Measurements from ENCODE around the gene CHMP4A.

Gene CHMP4A

DNA sequence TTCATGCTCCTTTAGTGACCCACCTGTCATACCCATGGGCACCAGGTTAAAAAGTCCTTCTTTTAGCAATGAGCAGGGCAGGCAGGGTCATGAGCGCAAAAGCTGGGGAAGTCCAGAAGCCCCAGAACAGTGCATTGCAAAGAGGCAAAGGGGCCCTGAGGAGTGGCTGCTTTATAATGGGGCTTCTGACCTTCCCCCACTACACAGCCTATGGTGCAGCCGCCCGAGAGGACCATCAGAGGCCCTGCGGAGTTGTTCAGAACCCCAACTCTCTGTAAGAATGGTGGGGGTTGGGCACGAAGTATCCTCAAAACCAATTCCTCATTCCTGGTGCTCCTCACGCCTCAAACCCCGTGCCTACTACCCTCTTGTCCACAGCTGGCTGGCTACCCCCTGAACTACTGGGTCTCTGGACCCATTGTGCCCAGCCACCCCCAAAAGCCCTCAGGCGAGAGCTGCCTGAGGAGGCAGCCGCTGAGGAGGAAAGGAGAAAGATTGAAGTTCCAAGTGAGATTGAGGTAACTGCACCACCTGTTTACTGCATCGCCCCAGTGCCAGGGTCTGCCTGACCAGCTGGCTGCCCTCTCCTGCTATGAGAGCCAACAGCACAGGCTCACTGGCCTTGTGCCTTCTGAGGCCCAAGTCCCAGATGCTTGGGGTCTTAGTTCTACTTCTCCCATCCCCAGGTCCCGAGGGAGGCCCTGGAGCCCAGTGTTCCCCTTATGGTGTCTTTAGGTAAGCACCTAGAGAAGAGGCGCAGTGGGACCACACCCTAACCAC, 34.7 kb downstream of the CHMP4A start:
- DNase-seq (ENCODE audit: low read depth), result no peak

DNA sequence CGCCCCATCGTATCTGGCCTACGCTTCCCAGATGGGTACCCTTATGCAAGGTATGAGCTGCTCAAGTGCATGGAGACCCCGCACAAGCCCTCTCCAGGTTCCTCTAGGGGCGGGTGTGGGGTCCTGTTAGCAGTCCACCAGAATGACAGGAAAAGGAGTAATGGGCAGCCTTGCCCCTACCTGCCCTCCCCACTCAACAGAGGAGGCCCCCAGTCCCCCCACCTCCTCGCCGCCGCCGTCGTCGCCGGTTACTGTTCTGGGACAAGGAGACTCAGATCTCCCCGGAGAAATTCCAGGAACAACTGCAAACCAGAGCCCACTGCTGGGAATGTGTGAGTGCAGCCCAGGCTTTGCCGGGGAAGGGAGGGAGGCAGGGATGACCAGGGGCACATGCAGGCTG, 35.4 kb downstream of the CHMP4A start:
- no peak for DNase-seq (ENCODE audit: low read depth)

DNA sequence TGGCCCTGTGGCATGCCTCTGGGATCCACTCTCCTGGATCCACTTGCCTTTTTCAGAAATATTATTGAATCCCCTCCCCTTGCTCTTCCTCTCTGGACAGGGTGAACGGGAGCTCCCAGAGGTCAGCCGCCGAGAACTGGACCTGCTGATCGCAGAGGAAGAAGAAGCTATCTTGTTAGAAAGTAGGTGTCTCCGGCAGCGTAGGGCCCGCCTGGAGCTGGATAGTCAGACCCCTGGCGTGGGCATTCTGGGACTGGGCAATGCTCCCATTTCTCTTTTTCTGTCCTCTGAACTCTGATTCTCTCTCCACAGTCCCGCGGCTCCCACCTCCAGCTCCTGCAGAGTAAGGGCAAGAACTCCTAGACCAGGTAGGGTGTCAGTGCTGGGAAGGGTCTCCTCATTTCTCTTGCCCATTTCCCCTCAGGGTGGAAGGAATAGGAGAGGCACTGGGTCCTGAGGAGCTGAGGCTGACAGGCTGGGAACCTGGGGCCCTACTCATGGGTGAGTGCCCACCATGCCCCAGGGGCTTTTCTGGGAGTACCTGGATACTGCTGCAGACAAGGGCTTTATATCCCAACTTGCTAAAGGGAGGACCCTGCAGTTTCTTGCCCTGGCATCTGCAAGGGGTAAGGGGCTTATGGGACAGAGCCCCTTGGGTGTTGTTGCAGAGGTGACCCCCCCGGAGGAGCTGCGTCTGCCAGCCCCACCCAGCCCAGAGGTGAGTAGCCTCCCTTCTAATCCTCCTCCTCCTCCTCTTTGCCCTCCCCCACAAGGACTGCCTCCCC, 36.1 kb downstream of the CHMP4A start:
- no peak for DNase-seq (ENCODE audit: low read depth)

DNA sequence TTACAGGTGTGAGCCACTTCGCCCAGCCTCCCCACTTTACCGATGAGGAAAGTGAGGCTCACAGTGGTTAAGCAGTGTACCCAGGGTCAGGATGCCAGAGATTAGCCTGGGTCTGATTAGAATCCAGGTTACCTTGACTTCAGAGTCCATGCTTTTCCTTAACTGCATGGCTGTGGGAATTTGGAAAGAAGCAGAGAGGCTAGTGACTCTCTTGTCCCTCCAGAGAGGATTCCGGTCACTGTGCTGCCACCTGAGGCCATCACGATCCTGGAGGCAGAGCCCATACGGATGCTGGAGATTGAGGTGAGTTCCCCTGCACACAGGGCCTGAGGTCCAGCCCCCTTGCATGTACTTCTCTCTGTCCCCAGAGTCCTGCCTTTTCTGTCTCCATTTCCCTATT, 36.7 kb downstream of the CHMP4A start:
- DNase-seq (ENCODE audit: low read depth), result no peak

DNA sequence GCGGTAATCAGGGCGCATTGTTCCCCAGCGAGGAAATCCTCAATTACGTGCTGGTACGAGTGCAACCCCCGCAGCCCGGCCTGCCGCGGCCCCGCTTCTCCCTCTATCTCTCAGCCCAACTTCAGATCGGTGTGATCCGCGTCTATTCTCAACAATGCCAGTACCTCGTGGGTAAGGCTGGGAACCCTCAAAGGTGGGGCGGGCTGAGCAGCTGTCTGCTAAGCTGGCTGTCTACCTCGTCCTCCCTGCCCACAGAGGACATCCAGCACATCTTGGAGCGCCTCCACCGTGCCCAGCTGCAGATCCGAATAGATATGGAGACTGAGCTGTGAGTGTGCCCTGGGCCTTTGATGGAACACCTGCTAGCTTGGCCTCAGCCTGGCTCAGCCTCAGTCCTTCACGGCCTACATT, 40.4 kb downstream of the CHMP4A start:
- DNase-seq (ENCODE audit: low read depth), result no peak

DNA sequence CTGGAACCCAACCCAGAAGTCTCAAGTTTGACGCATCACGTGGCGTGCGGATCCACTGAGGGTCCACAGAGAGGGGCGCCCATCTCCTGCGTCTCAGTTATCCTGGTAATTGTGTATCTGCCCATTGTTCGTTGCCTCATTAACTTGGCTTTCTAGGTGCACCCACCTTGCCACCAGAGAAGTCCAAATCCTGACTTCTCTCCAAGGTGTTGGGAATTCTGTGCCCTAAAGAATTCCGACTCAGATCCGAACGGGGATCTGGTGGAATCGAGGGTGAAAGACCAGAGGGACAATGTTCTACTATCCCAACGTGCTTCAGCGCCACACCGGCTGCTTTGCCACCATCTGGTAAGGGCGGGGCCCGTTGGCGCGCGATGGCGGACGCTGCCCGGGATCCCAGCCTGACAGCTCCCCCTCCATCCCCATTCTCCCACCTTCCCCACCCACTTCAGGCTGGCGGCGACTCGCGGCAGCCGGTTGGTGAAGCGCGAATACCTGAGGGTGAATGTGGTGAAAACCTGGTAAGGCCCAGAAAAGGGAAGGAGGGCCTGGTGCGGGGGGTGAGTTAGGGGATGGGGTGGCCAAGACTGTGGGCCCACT, 40.9 kb downstream of the CHMP4A start:
- no peak for DNase-seq (ENCODE audit: low read depth)

DNA sequence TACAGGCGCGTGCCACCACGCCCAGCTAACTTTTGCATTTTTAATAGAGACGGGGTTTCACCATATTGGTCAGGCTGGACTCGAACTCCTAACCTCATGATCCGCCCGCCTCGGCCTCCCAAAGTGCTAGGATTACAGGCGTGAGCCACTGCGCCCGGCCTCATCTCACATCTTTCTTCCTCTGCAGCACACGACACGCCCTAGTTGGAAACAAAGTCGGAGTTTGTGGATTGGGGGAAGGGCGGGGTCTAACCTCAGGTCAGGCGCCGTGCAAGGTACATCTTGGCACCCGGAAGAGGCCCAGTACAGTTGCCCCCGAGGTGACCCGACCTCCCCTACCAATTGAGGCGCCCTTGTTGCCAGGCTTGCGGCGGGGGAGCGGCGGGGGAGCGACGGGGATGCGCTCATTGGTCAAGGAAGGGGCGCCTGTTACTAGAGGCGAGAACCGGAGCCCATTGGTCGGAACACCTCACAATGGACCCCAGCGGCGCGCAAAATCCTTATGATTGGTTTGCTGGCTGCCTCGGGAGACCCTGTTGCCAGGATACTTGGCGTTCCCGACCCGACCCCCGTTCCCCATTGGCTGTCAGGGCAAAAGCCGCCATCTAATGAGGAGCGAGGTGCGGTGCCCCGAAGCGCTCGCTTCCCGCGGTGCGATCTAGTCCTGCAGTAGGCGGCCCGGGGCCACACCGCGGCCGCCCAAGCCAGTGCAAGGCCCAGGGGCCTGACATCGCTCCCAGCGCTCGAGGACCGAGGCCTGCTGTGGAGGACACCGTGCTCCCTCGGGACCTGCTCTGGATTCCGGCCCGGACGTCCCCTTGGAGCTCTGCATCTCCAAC, 41.6 kb downstream of the CHMP4A start, which contains the start of gene REC8:
REC8 (plus strand) TSS at position 659 of the 839 bp plus-strand sequence. CDS start 473 bp downstream, outside the sequence.
- peak; percentile 65 for DNase-seq (ENCODE audit: low read depth)

DNA sequence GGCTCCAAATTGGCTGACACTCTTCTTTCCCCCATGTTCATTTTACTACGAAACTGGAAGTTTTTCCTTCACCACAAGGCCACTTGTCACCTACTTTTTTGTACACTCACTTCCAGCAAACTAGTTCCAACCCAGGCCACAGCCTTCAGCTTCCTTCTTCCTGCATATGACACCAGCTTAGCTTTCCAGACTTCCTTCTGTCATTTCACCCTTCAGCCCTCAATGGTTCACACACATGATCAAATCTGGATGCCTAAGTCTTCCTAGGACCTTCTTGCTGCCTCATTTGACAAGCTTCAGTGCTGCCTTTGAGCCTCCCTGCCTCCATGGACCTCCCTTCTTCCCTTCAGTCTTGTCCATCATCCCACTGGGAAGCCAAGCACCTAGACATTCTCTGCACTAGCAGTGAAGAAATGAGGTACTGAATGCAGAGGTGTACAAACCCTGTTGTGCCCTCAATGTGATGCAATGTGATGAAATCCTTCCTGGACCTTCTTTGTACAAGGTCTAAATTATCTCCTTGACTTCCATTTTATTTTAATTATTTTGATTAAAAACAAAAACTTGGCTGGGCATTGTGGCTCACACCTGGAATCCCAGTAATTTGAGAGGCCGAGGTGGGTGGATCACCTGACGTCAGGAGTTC, 45.7 kb downstream of the CHMP4A start:
- DNase-seq (ENCODE audit: low read depth), result no peak

DNA sequence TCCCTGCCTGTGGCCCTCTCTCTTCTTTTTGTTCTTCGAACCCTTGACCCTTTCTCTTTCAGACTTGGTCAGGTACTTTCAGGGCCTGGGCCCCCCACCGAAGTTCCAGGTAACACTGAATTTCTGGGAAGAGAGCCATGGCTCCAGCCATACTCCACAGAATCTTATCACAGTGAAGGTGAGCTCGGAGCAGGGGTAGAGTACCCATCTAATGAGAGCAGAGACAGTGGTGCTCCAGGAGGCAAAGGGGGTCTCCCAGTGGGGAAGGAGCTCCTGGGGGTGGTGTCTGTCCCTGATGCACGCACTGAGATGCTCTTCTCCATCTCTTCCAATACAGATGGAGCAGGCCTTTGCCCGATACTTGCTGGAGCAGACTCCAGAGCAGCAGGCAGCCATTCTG, 47.5 kb downstream of the CHMP4A start:
- no peak for DNase-seq (ENCODE audit: low read depth)

DNA sequence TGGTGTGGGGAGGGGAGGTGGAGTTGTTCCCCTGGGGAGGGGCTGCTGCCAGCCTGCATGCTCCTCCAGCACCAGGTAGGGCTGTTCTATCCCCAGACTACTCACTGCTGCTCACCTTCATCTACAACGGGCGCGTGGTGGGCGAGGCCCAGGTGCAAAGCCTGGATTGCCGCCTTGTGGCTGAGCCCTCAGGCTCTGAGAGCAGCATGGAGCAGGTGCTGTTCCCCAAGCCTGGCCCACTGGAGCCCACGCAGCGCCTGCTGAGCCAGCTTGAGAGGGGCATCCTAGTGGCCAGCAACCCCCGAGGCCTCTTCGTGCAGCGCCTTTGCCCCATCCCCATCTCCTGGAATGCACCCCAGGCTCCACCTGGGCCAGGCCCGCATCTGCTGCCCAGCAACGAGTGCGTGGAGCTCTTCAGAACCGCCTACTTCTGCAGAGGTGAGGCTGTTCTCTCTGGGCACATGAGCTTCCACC, 48.7 kb downstream of the CHMP4A start:
- DNase-seq (ENCODE audit: low read depth), result no peak

DNA sequence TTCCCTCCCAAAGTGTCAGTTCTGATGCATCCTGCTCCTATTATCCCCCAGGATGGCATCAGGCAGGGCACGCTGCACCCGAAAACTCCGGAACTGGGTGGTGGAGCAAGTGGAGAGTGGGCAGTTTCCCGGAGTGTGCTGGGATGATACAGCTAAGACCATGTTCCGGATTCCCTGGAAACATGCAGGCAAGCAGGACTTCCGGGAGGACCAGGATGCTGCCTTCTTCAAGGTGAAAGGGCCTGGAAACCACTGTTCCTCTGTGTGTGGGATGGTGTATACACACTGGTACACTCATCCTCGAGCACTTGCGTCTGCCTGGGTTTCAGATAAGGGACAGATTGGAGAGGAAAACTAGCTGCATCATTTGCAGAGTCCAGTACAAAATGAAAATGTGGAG, 51.2 kb downstream of the CHMP4A start:
- no peak for DNase-seq (ENCODE audit: low read depth)

DNA sequence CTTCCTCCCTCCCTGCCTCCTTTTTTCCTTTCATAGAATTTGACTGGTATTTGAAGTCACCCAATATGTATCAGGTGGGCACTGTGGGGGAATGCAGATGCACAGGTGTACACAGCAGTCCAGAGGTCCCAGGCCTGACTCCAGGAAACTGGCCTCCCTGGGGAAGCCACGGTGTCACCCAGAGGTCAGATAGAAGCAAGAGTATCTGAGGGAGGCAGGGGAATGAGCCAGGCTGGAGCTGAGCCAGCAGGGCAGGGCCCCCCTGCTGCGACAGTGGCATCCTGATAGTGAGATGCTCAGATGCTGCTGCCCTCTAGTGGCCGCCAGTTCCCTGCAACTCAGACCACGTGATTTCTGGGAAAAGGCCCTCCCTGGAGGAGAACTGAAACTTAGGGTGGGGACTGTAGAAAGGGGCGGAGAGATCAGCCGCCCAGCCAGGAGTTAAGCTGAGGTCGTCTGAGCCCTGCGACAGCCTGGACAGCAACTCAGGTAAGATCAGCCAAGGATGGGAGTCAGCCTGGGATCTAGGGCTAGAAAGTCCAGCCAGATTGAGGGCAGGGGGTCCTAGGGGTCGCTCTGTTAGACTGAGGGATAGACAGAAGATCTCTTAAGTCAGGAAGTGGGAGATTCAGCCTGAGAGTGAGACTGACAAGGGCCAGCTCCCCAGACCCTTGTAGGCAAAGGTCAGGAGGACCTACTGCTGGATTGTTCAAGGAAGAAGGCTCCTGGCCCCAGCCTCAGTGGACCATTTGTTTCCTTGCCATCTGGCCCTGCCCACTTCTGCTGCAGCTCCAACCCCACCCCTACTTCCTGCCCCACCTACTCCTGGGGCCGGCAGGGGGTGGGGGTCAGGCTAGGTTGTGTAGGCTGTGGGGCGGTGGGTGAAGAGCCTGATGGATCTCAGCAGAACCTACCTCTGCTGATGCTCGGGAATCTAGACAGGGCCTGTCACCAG, 52.2 kb downstream of the CHMP4A start, which contains the start of gene IRF9:
IRF9 (plus strand) TSS at position 416 of the 955 bp plus-strand sequence. CDS start 880 bp downstream, outside the sequence.
- DNase-seq (ENCODE audit: low read depth), result peak; percentile 90

DNA sequence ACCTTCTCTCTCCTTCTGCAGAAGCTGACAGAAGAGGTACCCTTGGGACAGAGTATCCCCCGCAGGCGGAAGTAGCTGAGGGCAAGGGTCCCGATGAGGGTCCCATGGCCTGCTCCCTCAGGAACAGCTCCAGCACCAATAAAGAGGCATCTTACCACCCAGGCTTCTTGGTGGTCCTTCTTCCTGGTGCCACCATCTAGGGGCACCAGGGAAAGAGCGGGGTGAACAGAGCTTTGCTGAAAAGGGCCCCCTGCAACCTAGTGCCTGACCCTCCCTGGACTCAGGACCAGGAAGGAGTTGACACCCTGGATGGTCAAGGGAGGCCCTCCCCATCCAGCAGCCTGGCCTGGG, 52.8 kb downstream of the CHMP4A start:
- DNase-seq (ENCODE audit: low read depth), result no peak

DNA sequence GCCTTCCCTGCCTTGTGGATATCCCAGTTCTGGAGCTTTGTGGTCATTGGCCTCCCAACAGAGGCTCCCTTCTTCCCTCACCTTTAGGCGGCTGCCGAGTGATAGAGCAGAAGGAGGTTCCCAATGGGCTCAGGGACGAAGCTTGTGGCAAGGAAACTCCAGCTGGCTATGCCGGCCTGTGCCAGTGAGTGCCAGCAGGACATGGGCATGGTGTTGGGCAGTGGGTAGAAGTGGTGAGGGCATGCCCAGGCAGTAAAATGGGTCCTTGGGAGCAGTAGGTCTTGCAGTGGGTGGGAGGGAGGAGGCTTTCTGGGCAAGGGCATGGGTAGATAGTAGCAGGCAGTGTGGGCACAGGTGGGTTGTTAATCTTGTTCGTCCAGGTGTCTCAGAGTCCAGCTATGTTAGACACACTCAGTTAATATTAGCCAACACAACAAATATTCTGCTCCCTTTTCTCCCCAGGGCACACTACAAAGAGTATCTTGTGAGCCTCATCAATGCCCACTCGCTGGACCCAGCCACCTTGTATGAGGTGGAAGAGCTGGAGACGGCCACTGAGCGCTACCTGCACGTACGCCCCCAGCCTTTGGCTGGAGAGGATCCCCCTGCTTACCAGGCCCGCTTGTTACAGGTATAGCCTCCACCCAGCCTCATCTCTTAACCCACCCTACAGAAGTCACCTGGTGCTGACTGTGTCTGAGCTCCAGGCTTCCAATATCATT, 53.4 kb downstream of the CHMP4A start:
- no peak for DNase-seq (ENCODE audit: low read depth)

Measured in T-helper 22 cell (primary cell).